Measurements from ENCODE around the gene BICD2.

Gene BICD2

DNA sequence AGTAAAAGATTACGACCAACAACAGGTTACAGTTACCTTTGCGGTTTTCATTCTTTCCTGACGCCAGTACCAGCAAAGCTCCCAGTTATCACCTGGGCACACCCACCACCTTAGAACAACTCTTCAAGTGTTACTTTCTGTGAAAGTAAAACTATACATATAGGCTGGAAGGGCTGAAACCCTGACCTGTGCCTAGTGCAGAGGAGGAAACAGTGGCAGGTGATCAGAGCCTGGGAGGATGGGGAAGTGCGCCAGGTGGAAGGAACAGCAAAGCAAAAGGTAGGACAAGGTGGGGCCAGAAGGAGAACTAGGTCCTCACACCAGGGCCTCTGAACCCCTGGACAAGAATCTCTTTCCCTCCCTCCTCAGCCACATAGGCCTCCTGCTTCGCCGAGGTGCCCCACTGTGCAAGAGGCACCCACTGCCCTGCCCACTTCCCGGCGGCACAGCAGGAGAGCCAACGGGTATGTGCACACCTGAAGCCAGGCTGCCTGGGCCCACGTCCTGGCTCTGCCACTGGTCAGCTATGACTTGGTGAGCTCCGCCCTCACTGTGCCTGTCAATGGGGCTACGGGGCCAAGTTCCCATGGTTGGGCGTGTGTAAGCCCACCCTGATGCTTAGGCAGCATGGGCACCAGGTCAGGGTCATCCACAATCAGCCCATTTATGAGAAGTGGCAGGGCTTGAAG is 26.9 kb downstream of the BICD2 start:
- TF ChIP-seq ISL1 (CRISPR knock-in tag; IDR thresholded peaks at IDR 0.05) = no peak
- no peak for TF ChIP-seq TCF4 (CRISPR knock-in tag; IDR thresholded peaks at IDR 0.05; ENCODE audit: borderline replicate concordance)
- no peak for TF ChIP-seq ESRRG (CRISPR knock-in tag; IDR thresholded peaks at IDR 0.05)
- TF ChIP-seq, protein P1, sequence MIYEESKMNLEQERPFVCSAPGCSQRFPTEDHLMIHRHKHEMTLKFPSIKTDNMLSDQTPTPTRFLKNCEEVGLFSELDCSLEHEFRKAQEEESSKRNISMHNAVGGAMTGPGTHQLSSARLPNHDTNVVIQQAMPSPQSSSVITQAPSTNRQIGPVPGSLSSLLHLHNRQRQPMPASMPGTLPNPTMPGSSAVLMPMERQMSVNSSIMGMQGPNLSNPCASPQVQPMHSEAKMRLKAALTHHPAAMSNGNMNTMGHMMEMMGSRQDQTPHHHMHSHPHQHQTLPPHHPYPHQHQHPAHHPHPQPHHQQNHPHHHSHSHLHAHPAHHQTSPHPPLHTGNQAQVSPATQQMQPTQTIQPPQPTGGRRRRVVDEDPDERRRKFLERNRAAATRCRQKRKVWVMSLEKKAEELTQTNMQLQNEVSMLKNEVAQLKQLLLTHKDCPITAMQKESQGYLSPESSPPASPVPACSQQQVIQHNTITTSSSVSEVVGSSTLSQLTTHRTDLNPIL (CRISPR knock-in tag; IDR thresholded peaks at IDR 0.05; ENCODE audit: low read depth) = no peak
- TF ChIP-seq, protein P2, sequence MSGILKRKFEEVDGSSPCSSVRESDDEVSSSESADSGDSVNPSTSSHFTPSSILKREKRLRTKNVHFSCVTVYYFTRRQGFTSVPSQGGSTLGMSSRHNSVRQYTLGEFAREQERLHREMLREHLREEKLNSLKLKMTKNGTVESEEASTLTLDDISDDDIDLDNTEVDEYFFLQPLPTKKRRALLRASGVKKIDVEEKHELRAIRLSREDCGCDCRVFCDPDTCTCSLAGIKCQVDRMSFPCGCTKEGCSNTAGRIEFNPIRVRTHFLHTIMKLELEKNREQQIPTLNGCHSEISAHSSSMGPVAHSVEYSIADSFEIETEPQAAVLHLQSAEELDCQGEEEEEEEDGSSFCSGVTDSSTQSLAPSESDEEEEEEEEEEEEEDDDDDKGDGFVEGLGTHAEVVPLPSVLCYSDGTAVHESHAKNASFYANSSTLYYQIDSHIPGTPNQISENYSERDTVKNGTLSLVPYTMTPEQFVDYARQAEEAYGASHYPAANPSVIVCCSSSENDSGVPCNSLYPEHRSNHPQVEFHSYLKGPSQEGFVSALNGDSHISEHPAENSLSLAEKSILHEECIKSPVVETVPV (CRISPR knock-in tag; IDR thresholded peaks at IDR 0.05) = no peak
- TF ChIP-seq BACH2 (CRISPR knock-in tag; IDR thresholded peaks at IDR 0.05; ENCODE audit: borderline replicate concordance) = no peak
- no peak for TF ChIP-seq PPARA (CRISPR knock-in tag; IDR thresholded peaks at IDR 0.05; ENCODE audit: borderline replicate concordance)
- TF ChIP-seq, protein P3, sequence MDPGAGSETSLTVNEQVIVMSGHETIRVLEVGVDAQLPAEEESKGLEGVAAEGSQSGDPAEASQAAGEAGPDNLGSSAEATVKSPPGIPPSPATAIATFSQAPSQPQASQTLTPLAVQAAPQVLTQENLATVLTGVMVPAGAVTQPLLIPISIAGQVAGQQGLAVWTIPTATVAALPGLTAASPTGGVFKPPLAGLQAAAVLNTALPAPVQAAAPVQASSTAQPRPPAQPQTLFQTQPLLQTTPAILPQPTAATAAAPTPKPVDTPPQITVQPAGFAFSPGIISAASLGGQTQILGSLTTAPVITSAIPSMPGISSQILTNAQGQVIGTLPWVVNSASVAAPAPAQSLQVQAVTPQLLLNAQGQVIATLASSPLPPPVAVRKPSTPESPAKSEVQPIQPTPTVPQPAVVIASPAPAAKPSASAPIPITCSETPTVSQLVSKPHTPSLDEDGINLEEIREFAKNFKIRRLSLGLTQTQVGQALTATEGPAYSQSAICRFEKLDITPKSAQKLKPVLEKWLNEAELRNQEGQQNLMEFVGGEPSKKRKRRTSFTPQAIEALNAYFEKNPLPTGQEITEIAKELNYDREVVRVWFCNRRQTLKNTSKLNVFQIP (CRISPR knock-in tag; IDR thresholded peaks at IDR 0.05; ENCODE audit: borderline replicate concordance, low read depth) = no peak
- TF ChIP-seq OSR1 (CRISPR knock-in tag; IDR thresholded peaks at IDR 0.05) = no peak
- TF ChIP-seq ZC3H10 (CRISPR knock-in tag; IDR thresholded peaks at IDR 0.05) = no peak
- TF ChIP-seq ARNTL (CRISPR knock-in tag; IDR thresholded peaks at IDR 0.05; ENCODE audit: borderline replicate concordance, low read depth) = no peak
- ATAC-seq = no peak

DNA sequence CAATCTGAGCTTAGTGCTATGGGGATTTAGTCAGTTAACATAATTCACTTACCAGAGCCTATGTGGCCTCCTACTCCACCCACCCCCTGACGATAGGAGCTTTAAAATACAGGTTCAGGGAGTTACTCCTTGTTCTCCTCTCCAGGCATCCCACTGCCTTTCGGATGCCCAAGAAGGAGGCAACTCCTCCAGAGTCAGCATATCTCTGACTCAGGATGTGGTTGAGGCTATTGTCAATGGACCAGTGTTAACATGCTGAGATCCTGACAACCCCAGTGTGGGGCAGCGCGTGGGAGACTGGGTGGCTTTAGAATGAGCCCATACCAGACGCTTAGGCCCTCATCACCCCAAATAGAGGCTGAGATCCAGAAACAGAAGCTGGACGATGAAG is 27.4 kb downstream of the BICD2 start:
- TF ChIP-seq ZFP30 (CRISPR knock-in tag; IDR thresholded peaks at IDR 0.05) = no peak
- no peak for ATAC-seq

DNA sequence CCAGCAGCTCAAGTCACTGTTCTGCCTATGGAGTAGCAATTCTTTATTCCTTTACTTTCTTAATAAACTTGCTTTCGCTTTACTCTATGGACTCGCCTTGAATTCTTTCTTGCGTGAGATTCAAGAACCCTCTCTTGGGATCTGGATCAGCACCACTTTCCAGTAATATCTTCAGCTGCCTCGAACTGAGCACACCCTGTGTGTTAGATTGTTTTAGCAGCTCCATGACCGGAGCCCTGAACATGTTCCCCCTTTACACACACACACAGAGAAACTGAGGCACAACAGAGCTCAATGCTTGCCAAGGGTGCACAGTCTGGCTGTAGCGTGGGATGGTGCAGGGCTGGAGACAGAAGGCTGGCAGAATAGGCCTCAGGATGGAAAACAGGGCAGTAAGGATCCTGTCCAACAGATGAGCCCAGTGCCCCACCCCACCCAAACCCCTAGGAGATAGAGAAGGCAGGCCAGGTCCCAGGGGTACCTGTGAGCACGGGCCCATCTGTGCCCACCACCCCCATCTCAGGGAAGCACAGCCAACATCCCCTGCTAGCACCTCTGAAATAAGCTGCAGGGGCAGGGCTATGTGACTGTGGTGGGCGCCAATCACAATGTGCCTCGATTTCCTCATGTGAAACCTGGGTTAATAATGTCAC is 27.9 kb downstream of the BICD2 start:
- TF ChIP-seq ZFP30 (CRISPR knock-in tag; IDR thresholded peaks at IDR 0.05) (no peak), ZNF8 (CRISPR knock-in tag; IDR thresholded peaks at IDR 0.05) (no peak), TOX (CRISPR knock-in tag; IDR thresholded peaks at IDR 0.05; ENCODE audit: borderline replicate concordance) (no peak), ZNF70 (CRISPR knock-in tag; IDR thresholded peaks at IDR 0.05) (no peak), SNAI2 (CRISPR knock-in tag; IDR thresholded peaks at IDR 0.05) (no peak), OSR1 (CRISPR knock-in tag; IDR thresholded peaks at IDR 0.05) (no peak), ISL1 (CRISPR knock-in tag; IDR thresholded peaks at IDR 0.05) (no peak), ZFP3 (CRISPR knock-in tag; IDR thresholded peaks at IDR 0.05) (no peak), RARB (CRISPR knock-in tag; IDR thresholded peaks at IDR 0.05) (no peak), ZC3H10 (CRISPR knock-in tag; IDR thresholded peaks at IDR 0.05) (no peak), ARNTL (CRISPR knock-in tag; IDR thresholded peaks at IDR 0.05; ENCODE audit: borderline replicate concordance, low read depth) (no peak), BACH2 (CRISPR knock-in tag; IDR thresholded peaks at IDR 0.05; ENCODE audit: borderline replicate concordance) (no peak), TCF4 (CRISPR knock-in tag; IDR thresholded peaks at IDR 0.05; ENCODE audit: borderline replicate concordance) (no peak)
- TF ChIP-seq, protein P4, sequence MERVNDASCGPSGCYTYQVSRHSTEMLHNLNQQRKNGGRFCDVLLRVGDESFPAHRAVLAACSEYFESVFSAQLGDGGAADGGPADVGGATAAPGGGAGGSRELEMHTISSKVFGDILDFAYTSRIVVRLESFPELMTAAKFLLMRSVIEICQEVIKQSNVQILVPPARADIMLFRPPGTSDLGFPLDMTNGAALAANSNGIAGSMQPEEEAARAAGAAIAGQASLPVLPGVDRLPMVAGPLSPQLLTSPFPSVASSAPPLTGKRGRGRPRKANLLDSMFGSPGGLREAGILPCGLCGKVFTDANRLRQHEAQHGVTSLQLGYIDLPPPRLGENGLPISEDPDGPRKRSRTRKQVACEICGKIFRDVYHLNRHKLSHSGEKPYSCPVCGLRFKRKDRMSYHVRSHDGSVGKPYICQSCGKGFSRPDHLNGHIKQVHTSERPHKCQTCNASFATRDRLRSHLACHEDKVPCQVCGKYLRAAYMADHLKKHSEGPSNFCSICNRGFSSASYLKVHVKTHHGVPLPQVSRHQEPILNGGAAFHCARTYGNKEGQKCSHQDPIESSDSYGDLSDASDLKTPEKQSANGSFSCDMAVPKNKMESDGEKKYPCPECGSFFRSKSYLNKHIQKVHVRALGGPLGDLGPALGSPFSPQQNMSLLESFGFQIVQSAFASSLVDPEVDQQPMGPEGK (CRISPR knock-in tag; IDR thresholded peaks at IDR 0.05; ENCODE audit: borderline replicate concordance) = no peak
- TF ChIP-seq, protein P5, sequence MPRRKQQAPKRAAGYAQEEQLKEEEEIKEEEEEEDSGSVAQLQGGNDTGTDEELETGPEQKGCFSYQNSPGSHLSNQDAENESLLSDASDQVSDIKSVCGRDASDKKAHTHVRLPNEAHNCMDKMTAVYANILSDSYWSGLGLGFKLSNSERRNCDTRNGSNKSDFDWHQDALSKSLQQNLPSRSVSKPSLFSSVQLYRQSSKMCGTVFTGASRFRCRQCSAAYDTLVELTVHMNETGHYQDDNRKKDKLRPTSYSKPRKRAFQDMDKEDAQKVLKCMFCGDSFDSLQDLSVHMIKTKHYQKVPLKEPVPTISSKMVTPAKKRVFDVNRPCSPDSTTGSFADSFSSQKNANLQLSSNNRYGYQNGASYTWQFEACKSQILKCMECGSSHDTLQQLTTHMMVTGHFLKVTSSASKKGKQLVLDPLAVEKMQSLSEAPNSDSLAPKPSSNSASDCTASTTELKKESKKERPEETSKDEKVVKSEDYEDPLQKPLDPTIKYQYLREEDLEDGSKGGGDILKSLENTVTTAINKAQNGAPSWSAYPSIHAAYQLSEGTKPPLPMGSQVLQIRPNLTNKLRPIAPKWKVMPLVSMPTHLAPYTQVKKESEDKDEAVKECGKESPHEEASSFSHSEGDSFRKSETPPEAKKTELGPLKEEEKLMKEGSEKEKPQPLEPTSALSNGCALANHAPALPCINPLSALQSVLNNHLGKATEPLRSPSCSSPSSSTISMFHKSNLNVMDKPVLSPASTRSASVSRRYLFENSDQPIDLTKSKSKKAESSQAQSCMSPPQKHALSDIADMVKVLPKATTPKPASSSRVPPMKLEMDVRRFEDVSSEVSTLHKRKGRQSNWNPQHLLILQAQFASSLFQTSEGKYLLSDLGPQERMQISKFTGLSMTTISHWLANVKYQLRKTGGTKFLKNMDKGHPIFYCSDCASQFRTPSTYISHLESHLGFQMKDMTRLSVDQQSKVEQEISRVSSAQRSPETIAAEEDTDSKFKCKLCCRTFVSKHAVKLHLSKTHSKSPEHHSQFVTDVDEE (CRISPR knock-in tag; IDR thresholded peaks at IDR 0.05) = no peak
- no peak for ATAC-seq

Data from SK-N-SH treated with all-trans-retinoic acid at 6 μM for 48 hours (cell line).